Esophagus squamous epithelium (tissue), 5 donors: ENCODE measurements around the gene MTX1. TPM values are rescaled to one million over a fixed set of nuclear protein-coding genes. Genes with fewer than 3 reads are reported as not detected.

ENCODE experiments used
- DNase-seq: peaks from one replicate; lab custom pipeline; 2025; lab: John Stamatoyannopoulos, UW
- H3K27ac ChIP-seq, 4 donors: fragments of 200-600 bp; sonication (generic); one replicate each; pipeline ENCODE4 v1.5.1; 2016 to 2019; ENCODE audit warnings: mild to moderate bottlenecking in 1 of 4
- H3K27me3 ChIP-seq, 4 donors: fragments of 200-600 bp; sonication (generic); 1 replicate in 3 of 4; 2 replicates in 1 of 4; pipeline versions ENCODE4 v1.5.1 to v1.6.0; 2017 to 2021; ENCODE audit warnings: antibody characterized with exemption in 1 of 4
- H3K36me3 ChIP-seq, 3 donors: fragments of 200-600 bp; sonication (generic); one replicate each; pipeline ENCODE4 v1.5.1; 2016 to 2019
- H3K4me1 ChIP-seq, 3 donors: fragments of 200-600 bp; sonication (generic); one replicate each; pipeline ENCODE4 v1.5.1; 2017 to 2019
- H3K4me3 ChIP-seq, 4 donors: fragments of 200-600 bp; sonication (generic); 1 replicate in 3 of 4; 2 replicates in 1 of 4; pipeline ENCODE4 v1.5.1; 2016 to 2019; ENCODE audit warnings: mild to moderate bottlenecking in 2 of 4, moderate library complexity in 1 of 4
- H3K9me3 ChIP-seq, 3 donors: fragments of 200-600 bp; sonication (generic); one replicate each; pipeline ENCODE4 v1.5.1; 2016 to 2019
- POLR2A ChIP-seq, 4 donors: fragments of 450-650 bp; IDR thresholded peaks; one replicate each; pipeline ENCODE4 v1.6.1; 2017; ENCODE audit warnings: antibody characterized with exemption in 4 of 4, mild to moderate bottlenecking in 4 of 4, moderate library complexity in 3 of 4
- whole genome bisulfite sequencing, 2 donors: methylation state at CpG; one replicate each; pipeline ENCODE4 v1.1.5; 2018; 5-methylcytosine and 5-hydroxymethylcytosine counted together
- intact Hi-C: fragments of 100-400 bp; cut with DNase I; formaldehyde crosslinking; loops from one replicate; pipeline ENCODE4 v1.15.0; 2022
- total RNA-seq, 4 donors: library from RNA; depleted of rRNA; stranded (reverse); fragments of >200 nt; gene quantifications; one replicate each; pipeline ENCODE4 v1.1.0, GENCODE V29; 2016
- TF ChIP-seq, protein P1 (sequence below), 6 experiments: fragments of 450-650 bp in 4 of 6; fragments of 200-600 bp in 2 of 6; sonication (generic) in 2 of 6; IDR thresholded peaks; one replicate each; pipeline ENCODE4 v1.5.1; 2016 to 2019; ENCODE audit warnings: antibody characterized with exemption in 6 of 6, mild to moderate bottlenecking in 4 of 6, moderate library complexity in 4 of 6
- donor health status: DM: yes; HTN: yes; CAD: no.

MTX1 gene
- total RNA-seq, 4 donors from 2014 or later: 34.0 to 59.1 (median 42.9) TPM

DNA sequence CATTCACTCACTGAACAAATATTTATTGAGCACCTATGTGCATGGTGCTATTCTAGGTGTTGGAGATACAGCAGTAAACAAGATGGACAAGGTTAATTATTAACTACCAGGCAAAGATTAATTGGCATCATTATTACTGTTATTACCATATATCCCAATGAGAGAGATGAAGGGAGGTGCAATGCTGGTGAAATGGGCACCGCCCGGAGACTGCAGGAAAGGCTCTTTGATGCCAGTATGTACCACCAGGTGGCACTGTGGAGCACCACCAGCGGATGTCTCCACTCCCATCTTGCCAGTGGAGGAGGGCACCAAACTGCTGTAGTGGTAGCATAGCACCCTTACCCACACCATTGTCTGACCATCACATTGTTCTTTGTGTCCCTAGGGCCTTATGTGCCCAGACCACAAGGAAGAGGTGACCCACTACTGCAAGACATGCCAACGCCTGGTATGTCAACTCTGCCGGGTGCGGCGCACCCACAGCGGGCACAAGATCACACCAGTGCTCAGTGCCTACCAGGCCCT, 31.9 kb upstream of the MTX1 start:
- Histone ChIP-seq H3K9me3 (no peaks in the 10 kb centered on the region), H3K4me1 (peaks cover 25 to 60% (median 28%) of the 10 kb centered on the region in 3 donors), H3K27ac (peak overlapping the region; percentile 47 to 73 (median 70)), H3K36me3 (no peaks in the 10 kb centered on the region), H3K4me3 (no peak overlapping the region), H3K27me3 (peaks cover 0 to 27% (median 0%) of the 10 kb centered on the region in 4 donors)
- TF ChIP-seq, protein P1, sequence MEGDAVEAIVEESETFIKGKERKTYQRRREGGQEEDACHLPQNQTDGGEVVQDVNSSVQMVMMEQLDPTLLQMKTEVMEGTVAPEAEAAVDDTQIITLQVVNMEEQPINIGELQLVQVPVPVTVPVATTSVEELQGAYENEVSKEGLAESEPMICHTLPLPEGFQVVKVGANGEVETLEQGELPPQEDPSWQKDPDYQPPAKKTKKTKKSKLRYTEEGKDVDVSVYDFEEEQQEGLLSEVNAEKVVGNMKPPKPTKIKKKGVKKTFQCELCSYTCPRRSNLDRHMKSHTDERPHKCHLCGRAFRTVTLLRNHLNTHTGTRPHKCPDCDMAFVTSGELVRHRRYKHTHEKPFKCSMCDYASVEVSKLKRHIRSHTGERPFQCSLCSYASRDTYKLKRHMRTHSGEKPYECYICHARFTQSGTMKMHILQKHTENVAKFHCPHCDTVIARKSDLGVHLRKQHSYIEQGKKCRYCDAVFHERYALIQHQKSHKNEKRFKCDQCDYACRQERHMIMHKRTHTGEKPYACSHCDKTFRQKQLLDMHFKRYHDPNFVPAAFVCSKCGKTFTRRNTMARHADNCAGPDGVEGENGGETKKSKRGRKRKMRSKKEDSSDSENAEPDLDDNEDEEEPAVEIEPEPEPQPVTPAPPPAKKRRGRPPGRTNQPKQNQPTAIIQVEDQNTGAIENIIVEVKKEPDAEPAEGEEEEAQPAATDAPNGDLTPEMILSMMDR (IDR thresholded peaks at IDR 0.05): peak; percentile 90 to 97 (median 94)
- TF ChIP-seq POLR2A (IDR thresholded peaks at IDR 0.05): no peak
- 58 to 59% methylated on average over 8 of the region's 8 CpGs for WGBS, 2 donors
- no peak for DNase-seq
- intact Hi-C loops: no loop called here

DNA sequence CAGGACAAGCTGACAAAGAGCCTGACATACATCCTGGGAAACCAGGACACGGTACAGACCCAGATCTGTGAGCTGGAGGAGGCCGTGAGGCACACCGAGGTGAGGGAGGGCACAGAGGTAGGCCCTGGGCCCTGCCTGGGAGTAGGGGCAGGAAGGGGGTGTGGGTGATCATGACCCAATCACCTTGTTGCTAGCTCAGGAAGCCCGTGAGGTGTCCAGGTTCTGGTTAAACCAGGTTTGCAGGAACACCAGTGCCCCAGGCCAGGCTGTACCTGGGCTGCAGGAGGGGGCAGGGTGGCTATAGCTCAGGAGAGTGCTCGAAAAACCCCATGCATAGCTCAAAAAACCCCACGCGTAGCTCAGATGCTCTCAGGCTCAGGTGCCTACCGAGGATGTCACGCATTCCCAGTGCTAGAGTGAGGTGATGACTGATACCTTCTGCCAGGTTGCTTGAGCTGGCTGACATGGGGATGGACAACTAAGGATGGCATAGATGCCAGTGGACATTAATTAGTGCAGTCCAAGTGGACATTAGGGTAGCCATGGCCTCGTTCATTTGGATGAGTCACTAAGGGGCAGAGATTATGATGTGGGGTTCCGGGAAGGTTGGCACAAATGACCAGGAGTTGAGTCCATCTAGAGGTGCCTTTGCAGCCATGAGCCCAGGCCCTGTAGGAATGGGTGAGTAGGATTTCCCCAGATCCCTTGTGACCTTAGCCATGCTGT, 31.1 kb upstream of the MTX1 start:
- Histone ChIP-seq H3K36me3 (no peaks in the 10 kb centered on the region), H3K4me1 (peaks cover 23 to 52% (median 25%) of the 10 kb centered on the region in 3 donors), H3K27ac (peak overlapping the region; percentile 47 to 73 (median 70)), H3K9me3 (no peaks in the 10 kb centered on the region), H3K4me3 (no peak overlapping the region), H3K27me3 (peaks cover 0 to 27% (median 0%) of the 10 kb centered on the region in 4 donors)
- WGBS, 2 donors: 58 to 60% methylated on average over 6 to 8 of the region's 11 CpGs
- no peak for DNase-seq
- intact Hi-C loops: no loop called here
- TF ChIP-seq POLR2A (IDR thresholded peaks at IDR 0.05): no peak
- TF ChIP-seq, protein P1 (IDR thresholded peaks at IDR 0.05): no peak

DNA sequence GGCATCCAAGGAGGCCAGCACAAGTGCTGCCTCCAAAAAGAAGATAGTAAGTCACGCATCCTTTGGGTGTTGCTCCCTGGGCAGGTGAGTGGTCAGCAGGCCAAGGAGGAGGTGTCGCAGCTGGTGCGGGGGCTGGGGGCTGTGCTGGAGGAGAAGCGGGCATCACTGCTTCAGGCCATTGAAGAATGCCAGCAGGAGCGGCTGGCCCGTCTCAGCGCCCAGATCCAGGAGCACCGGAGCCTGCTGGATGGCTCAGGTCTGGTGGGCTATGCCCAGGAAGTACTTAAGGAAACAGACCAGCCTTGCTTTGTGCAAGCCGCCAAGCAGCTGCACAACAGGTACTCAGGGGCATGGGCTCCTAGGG, 30.6 kb upstream of the MTX1 start:
- intact Hi-C loops: no loop called here
- H3K4me1 ChIP-seq: peaks cover 22 to 48% (median 25%) of the 10 kb centered on the region in 3 donors
- no CpG with 5 or more reads among the region's 9 CpGs for WGBS, 2 donors
- no peak overlapping the region for H3K4me3 ChIP-seq
- no peak for TF ChIP-seq POLR2A (IDR thresholded peaks at IDR 0.05)
- TF ChIP-seq, protein P1 (IDR thresholded peaks at IDR 0.05): no peak
- DNase-seq: no peak
- H3K36me3 ChIP-seq: no peaks in the 10 kb centered on the region
- H3K9me3 ChIP-seq: no peaks in the 10 kb centered on the region
- H3K27me3 ChIP-seq: peaks cover 0 to 27% (median 0%) of the 10 kb centered on the region in 4 donors
- H3K27ac ChIP-seq: peak overlapping the region in 3 of 4 donors; percentile 39 to 73 (median 73)

DNA sequence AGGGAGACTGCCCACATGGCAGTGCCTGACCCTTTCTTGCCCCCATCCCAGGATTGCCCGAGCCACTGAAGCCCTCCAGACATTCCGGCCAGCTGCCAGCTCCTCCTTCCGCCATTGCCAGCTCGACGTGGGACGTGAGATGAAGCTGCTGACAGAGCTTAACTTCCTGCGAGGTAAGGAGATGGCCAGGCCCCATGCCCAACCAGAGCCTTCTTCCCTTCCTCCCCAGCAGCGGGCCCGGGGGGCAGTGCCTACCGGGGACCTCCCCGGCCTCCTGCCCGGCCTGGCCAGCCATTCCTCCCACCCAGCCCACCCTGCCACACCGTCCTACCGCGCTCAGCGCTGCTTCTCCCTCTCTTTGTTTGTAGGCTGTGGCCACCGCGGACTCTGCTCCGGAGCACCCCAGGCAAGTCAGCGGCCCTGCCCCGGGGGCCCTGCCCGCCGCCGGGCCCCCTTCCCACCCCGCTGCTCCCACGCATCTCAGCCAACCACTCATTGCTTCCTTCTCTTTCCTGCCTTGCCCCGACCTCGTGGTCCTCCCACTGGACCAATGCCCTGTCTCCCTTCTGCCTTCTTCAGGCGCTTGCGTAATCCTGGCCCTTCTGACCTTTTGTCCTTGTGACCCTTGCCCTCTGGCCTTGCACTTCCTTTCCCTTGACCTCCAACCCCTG, 29.9 kb upstream of the MTX1 start:
- Histone ChIP-seq H3K4me3 (peak overlapping the region in 2 of 4 donors; percentile 18 to 24), H3K27me3 (peaks cover 0 to 25% (median 0%) of the 10 kb centered on the region in 4 donors), H3K4me1 (peaks cover 19 to 44% (median 22%) of the 10 kb centered on the region in 3 donors), H3K27ac (peak overlapping the region in 2 of 4 donors; percentile 39 to 44), H3K9me3 (no peaks in the 10 kb centered on the region), H3K36me3 (no peaks in the 10 kb centered on the region)
- WGBS, 2 donors: 81 to 87% methylated on average over 16 to 20 of the region's 30 CpGs
- TF ChIP-seq POLR2A (IDR thresholded peaks at IDR 0.05): no peak
- TF ChIP-seq, protein P1 (IDR thresholded peaks at IDR 0.05): no peak
- no peak for DNase-seq
- intact Hi-C loops: no loop called here
